IMR-90 (cell line): ENCODE results near the gene TMEM54.

Experiments
- BHLHE40 ChIP-seq: fragments of 150-350 bp; IDR thresholded peaks from 2 replicates; pipeline ENCODE4 v1.6.1; 2016; ENCODE audit warnings: mild to moderate bottlenecking, low read depth, low read length
- CTCF ChIP-seq: conservative IDR thresholded peaks from 2 replicates; pipeline ENCODE4 v1.5.1; 2012; ENCODE audit warnings: mild to moderate bottlenecking, low read depth, low read length, improper control_type of control experiment
- MAZ ChIP-seq: IDR thresholded peaks from 2 replicates; pipeline ENCODE4 v1.6.1; 2012; ENCODE audit warnings: low read depth, mild to moderate bottlenecking, low read length, improper control_type of control experiment, moderate library complexity, borderline replicate concordance
- POLR2A ChIP-seq: IDR thresholded peaks from 2 replicates; pipeline ENCODE4 v1.6.1; 2012; ENCODE audit warnings: mild to moderate bottlenecking, low read depth, low read length
- RAD21 ChIP-seq: IDR thresholded peaks from 2 replicates; pipeline ENCODE4 v1.6.1; 2012; ENCODE audit warnings: low read length, improper control_type of control experiment
- USF2 ChIP-seq: fragments of 150-350 bp; IDR thresholded peaks from 2 replicates; pipeline ENCODE4 v1.6.1; 2017; ENCODE audit warnings: mild to moderate bottlenecking, antibody characterized with exemption, low read length, low read depth

GRCh38 chr1:32896451-32896850, 4.7 kb downstream of the TMEM54 start:
- no peak for TF ChIP-seq MAZ
- no peak for TF ChIP-seq POLR2A
- no peak for TF ChIP-seq CTCF
- TF ChIP-seq USF2 = no peak
- no peak for TF ChIP-seq BHLHE40
- TF ChIP-seq RAD21 = no peak
